Measurements from ENCODE around the gene DQX1.

Gene DQX1

DNA sequence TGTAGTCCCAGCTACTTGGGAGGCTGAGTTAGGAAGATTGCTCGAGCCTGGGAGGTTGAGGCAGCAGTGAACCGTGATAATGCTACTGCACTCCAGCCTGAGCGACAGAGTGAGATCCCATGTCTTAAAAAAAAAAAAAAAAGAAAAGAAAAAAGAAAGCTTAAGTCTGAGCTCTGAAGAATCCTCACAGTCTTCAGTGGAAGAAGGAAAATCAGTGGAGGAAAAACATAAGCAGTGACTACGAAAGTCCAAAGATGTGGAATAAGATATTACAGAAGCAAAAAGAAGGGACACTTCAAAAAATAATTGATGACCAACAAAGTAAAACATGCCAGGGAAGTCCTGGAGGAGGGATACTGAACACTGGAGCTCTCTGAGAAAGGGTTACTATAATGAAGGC, 15.8 kb downstream of the DQX1 start:
- no peak for DNase-seq

DNA sequence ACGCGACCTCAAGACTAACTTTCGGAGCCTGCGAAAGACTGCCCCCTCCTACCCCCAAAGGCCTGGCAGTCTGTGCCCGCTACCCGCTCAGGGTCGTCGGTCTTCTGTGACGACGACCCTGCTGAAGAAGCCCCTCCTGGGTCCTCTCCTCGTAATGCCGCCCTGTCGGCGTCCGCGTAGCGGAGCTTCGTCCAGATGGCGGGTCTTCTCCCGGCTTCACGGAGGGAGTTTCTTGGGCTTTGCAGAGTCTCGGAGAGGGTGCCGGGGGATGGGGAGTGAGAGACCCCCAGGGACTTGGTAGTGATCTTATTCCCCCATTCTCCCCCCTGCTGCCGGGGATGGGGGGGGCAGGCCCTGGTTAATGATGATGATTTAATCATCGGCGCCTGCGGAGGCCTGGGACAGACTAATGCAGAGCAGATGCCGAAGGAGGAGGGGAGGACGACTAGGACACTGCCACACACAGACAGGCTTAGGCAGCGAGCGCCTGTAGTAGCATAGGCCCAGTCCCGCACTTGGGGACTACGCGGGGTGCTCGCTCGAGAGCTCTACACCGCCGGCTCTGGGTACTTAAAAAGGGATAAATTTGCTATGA, 18.0 kb downstream of the DQX1 start:
- DNase-seq, result peak in 1 of 2 experiments; percentile 28

DNA sequence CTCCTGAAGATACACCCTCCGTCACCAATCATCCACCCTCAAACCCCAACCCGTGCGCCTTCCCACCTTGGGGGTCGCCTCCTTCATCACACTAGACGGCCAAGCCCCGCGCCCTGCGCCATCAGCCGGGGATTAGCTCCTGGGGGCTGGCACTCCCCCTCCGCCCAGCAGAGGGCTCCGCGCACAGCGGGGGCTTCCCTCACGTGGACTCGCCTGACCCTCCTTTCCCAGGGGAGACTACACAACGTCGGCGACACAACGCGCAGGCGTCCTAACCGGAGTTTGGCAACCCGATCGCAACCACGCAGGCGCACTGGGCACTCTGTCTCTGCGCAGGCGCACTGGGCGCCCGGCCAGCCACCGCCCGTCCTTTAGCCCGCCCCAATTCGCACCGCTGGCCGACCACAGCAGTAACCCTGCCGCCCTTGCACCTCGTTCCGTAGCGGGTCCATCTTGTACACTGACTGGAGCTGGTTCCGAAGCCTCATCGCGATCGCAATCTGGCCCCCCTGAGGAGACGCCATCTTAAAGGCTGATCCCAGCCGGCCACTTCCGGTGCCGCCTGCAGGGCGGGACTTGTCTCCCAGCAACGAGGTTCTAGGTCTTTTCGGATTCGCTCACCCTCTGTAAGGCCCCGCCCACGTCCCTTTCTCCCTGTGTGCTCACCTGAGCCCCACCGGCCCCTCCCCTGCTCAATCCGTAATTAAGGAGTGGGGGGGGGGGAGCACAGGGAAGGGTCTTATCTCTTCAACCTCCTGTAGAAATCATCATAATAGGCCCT, 18.7 kb downstream of the DQX1 start, which contains the start of gene PCGF1:
TSS of gene PCGF1 (minus strand) at position 551 of the 781 bp plus-strand sequence. CDS start at position 524, 27 bp downstream.
- DNase-seq, result peak; percentile 99 to 100

DNA sequence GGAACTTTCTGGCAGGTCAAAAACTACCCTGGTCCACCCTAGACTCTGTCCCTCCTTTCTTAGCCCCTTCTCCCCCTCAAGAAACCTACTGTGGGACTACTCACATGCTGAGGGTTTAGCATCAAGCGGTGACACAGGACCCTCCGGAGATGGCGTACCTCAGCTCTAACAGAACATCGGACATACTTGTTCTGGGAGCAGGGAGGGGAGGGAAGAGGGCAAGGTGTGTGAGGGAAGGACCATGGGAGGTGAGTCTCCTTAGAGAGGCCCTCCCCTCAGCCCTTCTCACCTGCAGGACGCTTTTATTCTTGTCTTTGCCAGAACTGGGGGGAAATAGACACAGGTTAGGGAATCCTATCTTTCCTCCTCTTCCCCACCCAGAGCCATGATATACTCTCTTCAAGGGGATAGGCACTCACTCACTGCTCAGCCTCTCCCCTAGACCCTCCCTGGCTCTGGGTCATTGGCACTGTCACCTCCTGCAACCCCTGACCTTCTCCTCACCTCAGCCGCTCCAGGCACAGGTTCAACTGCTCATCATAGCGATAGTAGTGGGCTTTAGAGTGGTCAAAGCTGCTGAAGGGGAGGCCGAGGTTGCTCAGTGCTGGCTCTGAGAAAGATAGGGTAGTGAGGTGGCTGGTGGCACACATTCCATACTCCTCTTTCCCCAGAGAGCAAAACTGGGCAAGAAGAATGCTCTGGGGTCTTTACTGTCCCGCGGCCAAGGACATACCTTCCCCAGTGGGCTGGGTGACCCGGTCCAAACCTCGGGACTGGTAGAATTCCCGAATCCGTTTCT, 20.4 kb downstream of the DQX1 start:
- no peak for DNase-seq

DNA sequence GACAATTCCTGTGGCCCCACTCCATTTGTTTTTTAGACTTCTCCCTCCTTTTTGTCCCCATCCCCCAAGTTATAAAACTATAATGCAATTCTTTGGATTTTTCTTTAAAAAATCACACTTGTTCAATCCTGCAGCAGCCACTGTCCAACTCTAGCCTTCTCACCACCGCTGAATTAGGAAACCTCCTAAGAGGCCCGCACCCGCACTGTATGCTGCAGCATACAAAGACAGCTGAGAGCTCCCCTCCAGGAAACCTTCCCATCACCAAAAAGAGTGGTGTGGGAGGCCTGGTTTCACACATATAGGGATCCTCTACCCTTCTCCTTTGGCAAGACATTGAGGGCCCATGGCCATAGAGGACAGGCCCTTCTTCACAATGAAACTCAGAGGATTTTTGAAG, 21.4 kb downstream of the DQX1 start:
- DNase-seq, result no peak

DNA sequence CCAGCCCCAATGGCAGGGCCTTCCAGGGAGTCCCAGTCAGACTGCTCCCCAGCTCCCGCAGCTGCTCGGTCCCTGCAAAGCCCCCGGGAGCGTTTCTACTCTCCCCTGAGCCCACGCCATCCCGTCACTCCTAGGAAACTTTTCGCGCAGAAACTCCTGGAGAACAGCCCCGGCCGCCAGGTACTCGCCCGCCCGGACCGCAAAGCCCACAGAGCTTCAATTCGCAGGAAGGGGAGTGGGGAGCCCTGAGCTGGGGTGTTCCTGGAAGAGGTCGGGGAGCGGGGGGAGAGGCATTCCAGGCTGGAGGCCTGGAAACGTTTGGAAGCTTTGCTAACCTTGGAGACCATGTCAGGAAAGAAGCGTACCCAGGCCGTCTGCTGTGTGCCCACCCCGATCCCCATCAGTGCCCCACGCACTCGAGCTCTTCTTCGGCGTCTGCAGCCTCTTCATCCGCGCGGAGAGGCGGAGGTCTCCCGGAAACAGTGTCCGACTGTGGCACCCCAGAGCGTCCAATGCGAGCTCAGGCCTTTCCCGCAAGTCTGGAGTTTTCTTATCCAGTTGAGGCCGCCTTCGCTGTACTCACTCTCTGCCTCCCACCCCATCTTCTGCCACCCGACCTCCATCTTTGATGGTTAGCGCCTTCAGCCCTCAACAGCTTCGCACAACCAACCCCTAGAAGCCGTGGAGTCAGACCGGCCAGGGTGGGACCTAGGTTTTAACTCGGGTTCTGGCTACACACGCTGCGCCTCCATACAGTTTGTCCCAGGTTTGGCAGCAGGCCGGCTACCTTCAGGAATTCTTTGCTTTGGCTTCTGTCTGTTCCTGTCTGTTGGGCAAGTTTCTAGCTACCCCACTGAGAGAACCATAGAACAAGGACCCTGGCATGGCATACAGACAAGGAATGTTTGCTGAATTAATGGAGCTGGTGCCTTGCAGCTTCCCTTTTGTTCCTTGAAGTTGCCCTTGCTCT, 22.2 kb downstream of the DQX1 start:
- no peak for DNase-seq

DNA sequence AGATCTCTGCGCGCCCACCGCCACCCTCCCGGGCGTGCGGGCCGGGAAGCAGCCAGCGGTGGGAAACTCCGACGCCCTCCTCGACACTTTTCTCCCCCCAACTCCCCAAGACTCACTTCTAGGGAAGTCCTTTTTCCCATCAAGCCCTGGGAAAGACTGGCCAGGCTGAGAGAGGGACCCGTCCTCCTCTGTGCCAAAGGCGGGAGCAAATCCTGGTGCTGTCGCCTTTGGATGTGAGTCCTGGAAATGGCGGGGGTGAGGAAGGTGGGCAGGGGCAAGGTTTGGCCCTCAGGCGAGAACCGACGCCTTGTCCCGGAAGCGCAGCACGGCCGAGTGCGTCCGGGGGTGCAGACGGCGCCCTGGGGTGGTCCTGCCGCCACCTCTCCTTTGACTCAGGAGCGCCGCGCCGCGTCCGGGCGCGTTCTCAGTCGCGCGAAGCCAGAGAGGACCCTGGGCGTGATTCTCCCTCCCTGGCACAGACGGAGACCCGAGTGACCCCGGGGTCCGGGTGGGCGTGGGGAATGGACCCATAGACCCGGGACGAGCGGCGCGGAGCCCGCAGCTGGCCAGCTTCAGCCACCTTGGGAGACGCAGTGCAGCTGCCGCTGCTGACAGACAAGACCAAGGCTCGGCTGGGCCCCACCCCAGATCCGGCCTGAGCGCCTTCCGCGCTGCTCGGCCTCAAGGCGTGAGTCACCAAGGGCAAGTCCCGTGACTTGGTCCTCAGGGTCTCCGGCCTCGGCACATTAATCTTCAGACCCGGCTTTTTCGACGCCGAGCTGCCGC, 23.1 kb downstream of the DQX1 start:
- DNase-seq, result peak; percentile 59 to 69

DNA sequence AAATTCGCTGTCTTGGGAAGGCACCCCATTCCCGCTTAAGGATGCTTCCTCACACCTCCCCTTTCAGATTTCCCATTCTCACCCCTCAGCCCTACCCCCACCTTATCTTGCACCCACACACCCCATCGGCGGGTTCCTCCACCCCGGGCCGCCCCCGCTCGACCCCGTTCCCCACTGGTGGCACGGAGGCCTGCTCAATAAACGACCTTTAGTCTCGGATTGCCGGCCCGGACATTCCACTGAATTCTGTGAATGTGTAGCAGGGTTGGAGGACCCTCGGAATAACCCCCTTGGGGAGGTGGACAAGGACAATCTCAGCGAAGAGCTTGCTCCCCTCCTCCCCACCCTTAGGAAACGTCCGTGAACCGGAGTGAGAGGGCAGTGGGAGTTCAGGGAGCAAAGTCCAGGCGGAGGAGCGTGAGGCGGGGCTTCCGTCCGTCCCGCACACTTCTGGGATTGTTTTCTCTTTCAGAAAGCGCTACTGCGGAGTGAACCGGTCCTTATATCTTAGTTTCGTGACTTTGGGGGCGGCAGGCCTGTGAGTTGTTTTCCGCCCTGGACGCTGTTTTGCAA, 23.8 kb downstream of the DQX1 start:
- no peak for DNase-seq

DNA sequence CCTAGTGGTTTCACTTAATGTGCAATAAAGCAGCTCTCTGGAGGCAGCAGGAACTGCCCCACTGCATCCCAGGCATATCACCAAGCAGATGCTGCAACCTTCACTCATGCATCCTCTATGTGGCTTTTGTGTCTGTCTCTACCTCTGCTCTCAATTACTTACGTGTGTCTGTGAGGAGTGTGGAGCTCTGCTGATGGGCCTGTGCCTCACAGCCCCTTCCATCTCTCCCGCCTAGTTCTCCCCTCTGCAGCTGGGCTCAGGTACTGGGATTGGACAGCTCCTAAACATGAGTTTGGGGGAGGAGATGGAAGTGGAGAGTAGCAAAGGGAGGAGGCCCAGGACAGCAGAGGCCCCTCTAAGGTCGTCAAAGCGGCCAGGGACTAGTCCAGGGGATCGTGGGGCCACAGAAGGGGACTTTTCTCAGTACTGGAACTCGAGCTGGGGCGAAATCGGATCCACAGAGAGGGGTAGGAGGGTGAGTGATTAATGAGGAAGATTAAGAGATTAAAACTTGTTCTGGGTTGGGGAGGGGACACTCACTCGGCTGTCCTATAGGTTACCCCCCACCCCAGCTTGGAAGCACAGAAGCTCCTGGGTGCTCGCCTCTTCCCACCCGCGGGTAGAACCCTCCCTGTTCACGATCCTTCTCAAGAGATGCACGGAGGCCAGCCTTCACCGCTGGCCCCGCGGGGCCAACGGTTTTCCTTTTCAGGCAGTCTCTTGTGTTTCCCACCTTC, 24.5 kb downstream of the DQX1 start:
- no peak for DNase-seq

DNA sequence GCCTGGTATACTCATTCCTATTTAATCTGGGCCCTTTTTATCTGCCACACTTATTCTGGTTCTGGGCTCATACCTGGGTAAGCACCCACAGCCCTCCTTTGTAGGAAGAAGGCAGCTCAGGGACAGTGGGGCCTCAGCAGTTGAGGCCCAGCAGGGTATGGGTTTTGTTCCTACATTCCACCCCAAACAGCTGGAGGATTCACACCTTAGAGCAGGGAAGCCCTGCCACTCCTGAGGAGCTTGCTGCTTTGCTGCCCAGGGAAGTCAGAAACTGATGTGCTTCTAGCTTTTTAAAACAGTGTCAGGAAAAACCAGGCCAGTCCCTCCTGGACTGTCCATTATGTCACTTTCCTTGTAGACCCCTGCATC, 25.5 kb downstream of the DQX1 start:
- DNase-seq, result no peak

DNA sequence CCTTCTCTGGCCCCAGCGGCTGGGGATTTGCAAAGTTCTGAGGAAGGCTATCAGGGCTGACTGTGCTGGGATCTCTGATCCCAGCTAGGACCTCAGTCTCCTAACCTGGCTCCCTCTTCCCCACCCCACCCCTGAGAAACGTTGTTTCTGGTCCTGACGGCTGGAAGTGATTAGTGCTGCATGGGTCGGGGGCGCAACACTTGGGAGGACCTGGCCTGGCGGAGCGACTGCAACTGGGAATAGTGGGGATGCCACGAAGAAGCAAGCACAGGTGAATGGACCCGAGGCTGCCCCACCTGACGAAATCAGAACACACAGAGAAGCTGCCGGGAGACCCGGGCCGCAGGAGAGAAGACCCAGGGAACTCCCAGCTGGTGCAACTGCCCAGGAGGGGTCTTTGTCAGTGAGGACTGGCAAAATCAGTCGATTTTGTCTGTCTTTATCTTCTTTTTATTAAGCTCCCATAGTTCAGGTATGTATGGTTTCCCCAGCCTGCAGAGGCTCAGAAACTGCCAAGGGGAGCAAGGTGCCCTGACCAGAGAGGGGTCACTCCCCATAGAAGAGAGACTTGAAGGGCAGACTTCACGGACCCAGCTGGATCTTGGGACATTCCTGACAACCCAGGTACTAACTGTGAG, 26.0 kb downstream of the DQX1 start:
- no peak for DNase-seq

DNA sequence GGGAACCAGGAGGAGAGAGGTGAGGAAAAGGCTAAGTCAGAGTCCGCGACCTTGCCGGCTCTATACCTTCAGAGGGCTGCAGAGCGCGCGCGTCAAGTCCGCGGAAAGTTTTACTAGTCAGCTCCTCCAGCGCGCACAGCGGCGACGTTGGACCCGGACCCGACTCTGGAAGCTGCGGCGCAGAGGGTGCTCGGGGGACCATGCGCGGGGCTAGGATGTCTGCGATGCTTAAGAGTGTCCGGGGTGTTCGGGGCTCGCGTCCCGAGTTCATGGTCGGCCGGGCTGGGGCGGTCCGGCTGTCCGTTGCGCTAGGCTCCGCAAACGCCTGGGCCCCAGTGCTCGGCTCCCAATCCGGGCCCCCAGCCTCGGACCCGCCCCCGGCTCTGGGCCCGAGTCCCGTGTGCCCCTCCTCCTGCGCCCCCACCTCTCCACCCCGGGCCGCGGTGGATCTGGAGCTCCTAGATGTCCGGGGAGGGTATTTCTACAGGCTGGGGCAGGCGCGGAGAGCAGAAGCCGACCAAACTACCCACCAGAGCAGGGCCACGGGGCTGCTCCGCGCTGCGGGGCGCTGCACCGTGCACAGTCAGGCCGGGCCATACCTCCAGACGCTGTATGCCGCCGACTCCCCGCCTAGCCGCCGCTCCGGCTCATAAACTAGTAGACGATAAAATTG, 26.6 kb downstream of the DQX1 start, which contains the start of gene LBX2:
TSS of gene LBX2 (minus strand) at position 337 of the 673 bp plus-strand sequence. CDS start at position 271, 66 bp downstream.
- DNase-seq, result peak; percentile 52 to 61

DNA sequence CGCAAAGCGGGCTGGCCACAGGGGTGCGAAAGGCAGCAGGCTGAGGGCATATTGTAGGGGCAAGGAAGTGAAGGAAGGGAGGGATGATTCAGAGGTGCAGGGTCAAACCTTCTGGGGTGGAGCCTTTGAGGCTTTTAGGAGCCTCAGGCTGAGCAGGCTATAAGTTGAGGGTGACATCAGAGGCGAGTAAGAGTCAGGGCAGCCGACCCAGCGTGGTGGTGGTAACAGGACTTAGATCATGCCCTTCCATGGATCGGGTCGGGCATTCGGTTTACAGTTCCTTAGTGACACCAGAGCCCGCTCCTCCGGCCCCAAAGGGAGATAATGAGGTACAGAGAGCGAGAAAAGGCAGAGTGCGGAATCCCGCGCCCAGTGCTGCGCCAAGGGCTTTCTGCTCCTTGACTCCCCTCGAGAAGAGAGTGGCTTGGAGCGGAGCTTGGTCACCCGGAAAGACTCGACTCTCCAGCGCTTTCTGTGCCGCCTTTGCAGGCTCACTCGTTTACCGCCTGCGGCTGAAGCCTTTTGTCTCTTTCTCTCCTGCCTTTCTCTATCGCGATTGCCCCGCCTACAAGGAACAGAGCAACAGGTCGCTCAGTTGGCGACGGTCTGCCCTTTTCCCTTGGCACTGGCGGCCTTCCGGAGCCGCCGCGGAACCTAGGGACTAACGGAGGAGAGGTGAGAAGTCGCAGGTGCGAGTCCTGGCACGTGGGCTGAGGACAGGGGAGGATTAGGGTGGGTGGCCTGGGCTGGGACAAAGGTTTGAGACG, 27.3 kb downstream of the DQX1 start:
- DNase-seq, result peak; percentile 43 to 51

DNA sequence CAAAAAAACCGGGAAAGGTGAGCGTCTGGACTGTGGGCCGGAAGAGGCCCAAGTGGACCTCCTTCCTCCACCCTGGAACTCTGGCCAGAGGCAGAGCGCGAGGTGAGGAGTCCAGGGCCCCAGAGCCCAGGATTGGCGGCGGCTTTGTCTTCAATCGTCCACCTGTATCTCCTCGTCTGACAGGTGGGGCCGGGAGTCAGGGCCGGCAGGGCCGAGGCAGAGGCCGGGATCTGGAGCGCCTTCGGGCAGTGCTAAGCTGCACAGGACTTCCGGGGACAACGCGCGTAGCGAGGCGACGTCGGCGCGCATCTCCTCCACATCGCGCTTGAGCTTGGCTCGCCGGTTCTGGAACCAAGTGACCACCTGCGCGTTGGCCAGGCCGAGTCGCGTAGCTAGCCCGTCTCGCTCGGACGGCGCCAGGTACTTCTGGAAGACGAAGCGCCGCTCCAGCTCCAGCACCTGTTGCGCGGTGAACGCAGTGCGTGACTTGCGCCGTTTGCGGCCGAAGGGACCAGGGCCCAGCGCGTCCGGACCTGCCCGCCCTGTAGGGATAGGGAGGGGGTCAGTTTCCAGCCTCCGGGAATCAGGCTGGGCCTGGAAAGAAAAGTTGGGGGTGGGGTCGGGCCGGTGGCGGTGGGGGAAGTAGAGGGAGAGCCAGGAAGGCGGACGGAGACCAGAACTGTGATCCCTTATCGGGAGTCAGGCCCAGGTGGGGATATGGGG, 28.1 kb downstream of the DQX1 start:
- peak; percentile 30 to 53 for DNase-seq

DNA sequence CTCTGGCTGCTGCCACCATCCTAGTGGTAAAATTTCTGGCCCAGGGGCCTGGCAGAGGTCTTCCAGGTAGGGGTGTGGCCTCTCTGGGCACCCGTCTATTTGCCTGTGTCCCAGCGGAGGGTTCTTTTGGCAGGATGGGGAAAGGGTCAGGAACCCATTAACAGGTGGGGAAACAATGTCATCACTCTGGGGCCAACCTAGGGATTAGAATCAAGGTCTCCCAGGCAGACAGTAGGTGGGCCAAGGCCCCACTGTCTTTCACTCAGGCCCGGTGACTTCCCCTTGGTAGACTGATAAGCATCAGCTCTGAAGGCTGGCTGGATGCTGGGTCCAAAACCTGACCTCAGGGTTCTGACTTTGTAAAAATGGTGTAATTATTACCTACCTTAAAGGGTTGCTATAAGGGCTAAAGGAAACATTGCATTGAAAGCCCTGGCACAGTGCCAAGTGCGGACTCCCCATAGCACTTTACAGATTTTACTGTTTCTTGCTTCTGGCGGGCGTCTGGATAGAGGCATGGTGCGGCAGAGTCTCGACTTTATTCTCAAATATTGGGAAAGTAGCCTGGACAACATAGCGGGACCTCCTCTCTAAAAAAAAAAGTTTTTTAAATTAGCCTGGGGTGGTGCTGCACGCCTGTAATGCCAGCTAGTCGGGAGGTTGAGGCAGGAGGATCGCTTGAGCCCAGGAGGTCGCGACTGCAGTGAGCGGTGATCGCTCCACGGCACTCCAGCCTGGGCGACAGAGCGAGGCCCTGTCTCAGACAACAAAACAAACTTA, 28.8 kb downstream of the DQX1 start:
- no peak for DNase-seq

DNA sequence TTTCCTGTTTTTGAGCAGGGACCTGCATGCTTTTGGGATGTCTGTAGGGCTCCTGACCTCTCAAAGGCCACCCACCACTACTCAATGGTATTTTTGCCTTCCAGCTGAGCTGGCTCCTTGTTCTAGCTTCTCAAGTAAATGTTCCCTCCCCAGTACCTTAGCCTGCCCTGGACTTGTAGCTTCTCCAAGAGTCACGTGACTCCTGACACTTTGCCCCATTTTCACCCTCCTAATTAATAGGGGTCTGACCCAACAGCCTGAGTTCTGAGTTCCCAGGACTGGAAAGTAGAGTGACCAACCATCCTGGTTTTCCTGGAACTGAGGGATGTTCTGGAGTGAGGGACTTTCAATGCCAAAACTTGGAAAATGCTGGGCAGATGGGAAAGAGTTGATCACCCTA, 30.6 kb downstream of the DQX1 start:
- no peak for DNase-seq

DNA sequence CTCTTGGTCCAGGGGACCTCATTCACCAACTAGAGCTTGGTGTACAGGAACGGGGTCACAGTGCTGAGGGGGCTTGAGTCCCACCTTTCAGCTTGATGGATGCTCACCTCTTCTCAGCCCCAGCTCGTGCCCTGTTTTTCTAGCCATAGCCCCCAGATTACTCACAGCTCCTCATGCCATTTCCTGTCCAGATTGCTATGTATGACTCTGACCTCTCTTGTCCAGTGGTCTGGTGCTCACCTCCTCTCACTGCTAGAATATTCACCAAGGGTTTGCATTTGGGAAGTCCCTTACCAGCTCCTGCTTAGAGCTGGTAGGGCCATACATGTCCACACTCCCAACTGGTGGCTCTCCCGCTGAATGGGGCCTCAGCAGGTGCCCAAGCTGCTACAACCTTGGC, 32.5 kb downstream of the DQX1 start:
- no peak for DNase-seq
